MCF 10A (cell line): ENCODE results near the gene BORCS6. TPM values are rescaled to one million over a fixed set of nuclear protein-coding genes. Genes with fewer than 3 reads are reported as not detected.

Experiments used
- Bru-seq: library from RNA; stranded (reverse); fragments of 400-500 nt; gene quantifications from one replicate; lab custom pipeline; 2021; lab: Mats Ljungman, UMichigan
- BruChase-seq, 2 experiments: library from RNA; stranded (reverse); fragments of 400-500 nt; gene quantifications; one replicate each; lab custom pipeline; 2021; lab: Mats Ljungman, UMichigan
- BruUV-seq: library from RNA; stranded (reverse); fragments of 400-500 nt; replicated peaks from 2 replicates; lab custom pipeline; 2021; lab: Mats Ljungman, UMichigan
- CTCF ChIA-PET: fragments of 300-600 bp; sonication (Branson Sonifier 250); formaldehyde crosslinking; extraction: SDS; loops from one replicate; lab custom pipeline; 2021; ENCODE audit warnings: antibody characterized with exemption, inconsistent platforms; lab: Yijun Ruan, JAX
- POLR2A ChIA-PET: fragments of 300-600, 350-650 bp; sonication (Branson Sonifier 250); formaldehyde crosslinking; extraction: SDS; loops from one replicate; lab custom pipeline; 2020; ENCODE audit warnings: antibody characterized with exemption, inconsistent platforms; lab: Yijun Ruan, JAX
- DNase-seq: peaks from one replicate; pipeline ENCODE4 v3.0.0-alpha.2; 2018; ENCODE audit not compliant: unreplicated experiment
- H3K27ac Mint-ChIP-seq: one replicate; pipeline ENCODE4 v1.8.0; 2022; ENCODE audit warnings: mild to moderate bottlenecking, low read depth, mixed read lengths; ENCODE audit not compliant: unreplicated experiment
- H3K27me3 Mint-ChIP-seq: one replicate; pipeline ENCODE4 v1.8.0; 2022; ENCODE audit warnings: mixed read lengths; ENCODE audit not compliant: insufficient read depth, unreplicated experiment
- H3K36me3 Mint-ChIP-seq: one replicate; pipeline ENCODE4 v1.8.0; 2022; ENCODE audit warnings: mild to moderate bottlenecking, moderate library complexity, mixed read lengths; ENCODE audit not compliant: insufficient read depth, unreplicated experiment
- H3K4me1 Mint-ChIP-seq: one replicate; pipeline ENCODE4 v1.8.0; 2022; ENCODE audit warnings: mixed read lengths; ENCODE audit not compliant: insufficient read depth, unreplicated experiment
- H3K4me3 Mint-ChIP-seq: one replicate; pipeline ENCODE4 v1.8.0; 2022; ENCODE audit warnings: mild to moderate bottlenecking, moderate library complexity, mixed read lengths; ENCODE audit not compliant: unreplicated experiment
- H3K9me3 Mint-ChIP-seq: one replicate; pipeline ENCODE4 v1.8.0; 2022; ENCODE audit warnings: mixed read lengths; ENCODE audit not compliant: unreplicated experiment
- intact Hi-C: fragments of 100-400 bp; cut with micrococcal nuclease; formaldehyde crosslinking; loops from 2 replicates; pipeline ENCODE4 v1.14.1; 2022
- long read RNA-seq: library from polyadenylated mRNA; stranded (forward); transcript quantifications from one replicate; pipeline ENCODE4 v2.0.0, GENCODE V29; 2022
- total RNA-seq: library from RNA; stranded (reverse); gene quantifications from 2 replicates; pipeline ENCODE4 v1.2.3, GENCODE V29; 2022
- TF ChIP-seq, protein P1 (sequence below): fragments of 200-600 bp; IDR thresholded peaks from one replicate; pipeline ENCODE4 v1.8.0; 2022; ENCODE audit warnings: antibody characterized with exemption, mild to moderate bottlenecking; ENCODE audit not compliant: unreplicated experiment

BORCS6 gene
- total RNA-seq (3.9 and 4.4 TPM in 2 replicates), Bru-seq, nascent RNA (percentile 39 among the genes with signal in this experiment), BruChase-seq, experiment 1, labeled RNA remaining after a 6-hour chase (percentile 27 among the genes with signal in this experiment), BruChase-seq, experiment 2, labeled RNA remaining after a 2-hour chase (percentile 49 among the genes with signal in this experiment)
- long read RNA-seq, transcript BORCS6-201 (1 exons, 2,575 nt) = major isoform, 19 of 19 reads
- long read RNA-seq, partial matches to known transcripts = 0 of 19 reads
- long read RNA-seq, other reads (novel, unspliced or antisense) = 0 of 19 reads

GRCh38 chr17:8189711-8190477 is at the start of gene BORCS6:
Gene BORCS6 (minus strand): TSS chr17:8190180. CDS start chr17:8190140, 40 bp downstream.
- POLR2A ChIA-PET = interaction anchor here (0.6 to 12.5 kb wide), 25 partner anchors 10 to 247 kb away, joined by 3 to 352 read pairs (median 6); partner anchors contain the start of genes ALOXE3, AURKB, CTC1 and HES7
- peak; percentile 99 for DNase-seq
- H3K4me1 Mint-ChIP-seq = no peaks in the 10 kb centered on the region
- CTCF ChIA-PET = interaction anchor here (0.7 to 5.9 kb wide), 4 partner anchors 30 to 111 kb away, joined by 3 to 42 read pairs (median 6); no protein-coding TSS in a partner anchor
- intact Hi-C loops = no loop called here
- TSS peak; percentile 60 for BruUV-seq
- H3K27me3 Mint-ChIP-seq = no peaks in the 10 kb centered on the region
- H3K4me3 Mint-ChIP-seq = no peak within 1 kb of the TSS
- H3K9me3 Mint-ChIP-seq = no peaks in the 10 kb centered on the region
- H3K27ac Mint-ChIP-seq = peak within 1 kb of the TSS; percentile 59
- peaks cover 8% of the 10 kb centered on the region for H3K36me3 Mint-ChIP-seq
- TF ChIP-seq, protein P1, sequence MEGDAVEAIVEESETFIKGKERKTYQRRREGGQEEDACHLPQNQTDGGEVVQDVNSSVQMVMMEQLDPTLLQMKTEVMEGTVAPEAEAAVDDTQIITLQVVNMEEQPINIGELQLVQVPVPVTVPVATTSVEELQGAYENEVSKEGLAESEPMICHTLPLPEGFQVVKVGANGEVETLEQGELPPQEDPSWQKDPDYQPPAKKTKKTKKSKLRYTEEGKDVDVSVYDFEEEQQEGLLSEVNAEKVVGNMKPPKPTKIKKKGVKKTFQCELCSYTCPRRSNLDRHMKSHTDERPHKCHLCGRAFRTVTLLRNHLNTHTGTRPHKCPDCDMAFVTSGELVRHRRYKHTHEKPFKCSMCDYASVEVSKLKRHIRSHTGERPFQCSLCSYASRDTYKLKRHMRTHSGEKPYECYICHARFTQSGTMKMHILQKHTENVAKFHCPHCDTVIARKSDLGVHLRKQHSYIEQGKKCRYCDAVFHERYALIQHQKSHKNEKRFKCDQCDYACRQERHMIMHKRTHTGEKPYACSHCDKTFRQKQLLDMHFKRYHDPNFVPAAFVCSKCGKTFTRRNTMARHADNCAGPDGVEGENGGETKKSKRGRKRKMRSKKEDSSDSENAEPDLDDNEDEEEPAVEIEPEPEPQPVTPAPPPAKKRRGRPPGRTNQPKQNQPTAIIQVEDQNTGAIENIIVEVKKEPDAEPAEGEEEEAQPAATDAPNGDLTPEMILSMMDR = no peak

DNA sequence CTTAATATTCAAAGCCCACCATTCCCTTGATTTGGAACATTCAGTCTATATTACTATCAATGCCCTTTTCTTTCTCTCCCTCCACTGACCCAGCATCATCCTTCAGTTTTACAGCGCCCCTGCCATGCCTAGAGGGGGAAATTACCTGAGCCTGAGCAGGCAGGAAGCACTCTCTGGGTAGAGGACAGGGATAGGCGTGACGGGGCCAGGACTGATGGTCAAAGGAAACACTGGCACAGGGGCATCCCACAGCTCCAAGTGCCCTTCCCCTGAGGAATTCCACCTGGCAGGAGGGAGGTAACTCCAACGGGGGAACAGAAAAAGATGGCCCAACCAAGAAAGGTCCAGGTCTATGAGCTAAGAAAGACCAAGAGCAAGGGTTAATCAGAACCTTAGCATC is 47.9 kb upstream of the BORCS6 start:
- no peak overlapping the region for H3K27ac Mint-ChIP-seq
- no TSS peak for BruUV-seq
- ChIA-PET POLR2A (interaction anchor here (1.3 to 2.3 kb wide), 2 partner anchors 10 to 11 kb away, joined by 3 to 15 read pairs; partner anchors contain the start of gene CTC1), CTCF (interaction anchor here (0.6 to 1.4 kb wide), 3 partner anchors 19 to 157 kb away, joined by 3 to 4 read pairs (median 3); no protein-coding TSS in a partner anchor)
- H3K27me3 Mint-ChIP-seq = no peaks in the 10 kb centered on the region
- TF ChIP-seq, protein P1 = no peak
- DNase-seq = no peak
- intact Hi-C loops = no loop called here
- H3K4me3 Mint-ChIP-seq = no peak overlapping the region
- H3K9me3 Mint-ChIP-seq = no peaks in the 10 kb centered on the region
- peaks cover 65% of the 10 kb centered on the region for H3K36me3 Mint-ChIP-seq
- peaks cover 5% of the 10 kb centered on the region for H3K4me1 Mint-ChIP-seq

DNA sequence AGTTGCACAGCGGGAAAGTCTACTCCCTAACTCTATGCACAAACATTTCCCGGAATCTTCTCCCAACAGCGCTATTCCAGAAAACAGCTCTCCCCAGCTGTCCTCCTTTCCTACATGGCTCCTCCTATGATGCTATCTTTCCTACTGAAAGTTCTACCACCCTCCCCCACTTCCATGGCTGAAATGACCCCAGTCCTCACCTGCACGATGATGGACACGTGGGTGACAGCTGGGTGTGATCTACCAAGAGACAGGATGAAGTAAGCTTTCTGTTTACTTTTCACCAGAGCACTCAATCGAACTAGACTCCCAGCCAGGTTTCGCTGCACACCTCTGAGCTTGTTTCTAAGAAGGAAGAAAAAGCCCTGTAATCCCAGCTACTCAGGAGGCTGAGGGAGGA is 47.2 kb upstream of the BORCS6 start:
- Mint-ChIP-seq H3K36me3 (peaks cover 70% of the 10 kb centered on the region), H3K4me1 (peaks cover 5% of the 10 kb centered on the region), H3K4me3 (no peak overlapping the region), H3K27me3 (no peaks in the 10 kb centered on the region), H3K9me3 (no peaks in the 10 kb centered on the region), H3K27ac (no peak overlapping the region)
- no peak for DNase-seq
- CTCF ChIA-PET = interaction anchor here (0.6 to 1.4 kb wide), 3 partner anchors 13 to 68 kb away, joined by 3 to 4 read pairs (median 3); no protein-coding TSS in a partner anchor
- BruUV-seq = no TSS peak
- TF ChIP-seq, protein P1 = no peak
- POLR2A ChIA-PET = interaction anchor here (0.5 to 2.3 kb wide), 2 partner anchors 9 to 11 kb away, joined by 3 to 15 read pairs; partner anchors contain the start of gene CTC1
- intact Hi-C loops = no loop called here

DNA sequence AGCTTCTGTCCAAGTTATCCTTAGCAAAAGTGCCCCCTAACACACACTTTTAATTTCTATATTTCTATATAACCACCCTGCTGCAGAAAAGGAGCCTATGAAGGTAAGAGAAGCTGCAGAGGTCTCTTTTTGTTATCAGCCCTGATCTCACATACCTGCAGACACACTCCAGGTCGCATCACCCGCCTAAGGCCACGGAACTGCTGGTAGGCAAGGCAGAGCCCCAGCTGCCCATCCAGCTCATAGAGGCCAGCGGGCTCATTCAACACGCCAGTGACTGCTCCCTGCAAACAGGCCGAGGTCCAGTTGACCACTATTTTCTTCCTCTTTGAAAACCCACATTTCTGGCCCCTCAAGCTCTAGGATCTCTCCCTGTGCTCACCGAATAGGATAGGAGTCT is 45.7 kb upstream of the BORCS6 start:
- no TSS peak for BruUV-seq
- TF ChIP-seq, protein P1 = no peak
- Mint-ChIP-seq H3K4me3 (no peak overlapping the region), H3K4me1 (peaks cover 5% of the 10 kb centered on the region), H3K9me3 (no peaks in the 10 kb centered on the region), H3K36me3 (peaks cover 73% of the 10 kb centered on the region), H3K27me3 (no peaks in the 10 kb centered on the region), H3K27ac (peak overlapping the region; percentile 24)
- no peak for DNase-seq
- POLR2A ChIA-PET = interaction anchor here (0.6 to 1.7 kb wide), 5 partner anchors 8 to 48 kb away, joined by 3 to 7 read pairs (median 3); partner anchors contain the start of genes BORCS6 and CTC1
- CTCF ChIA-PET = no interaction called here
- intact Hi-C loops = no loop called here
